Epithelial cell of alveolus of lung (primary cell): ENCODE data around the gene PRSS23. TPM values are rescaled to one million over a fixed set of nuclear protein-coding genes. Genes with fewer than 3 reads are reported as not detected.

ENCODE experiments used
- total RNA-seq: library from RNA; depleted of rRNA; stranded (reverse); fragments of >200 nt; gene quantifications from 2 replicates; pipeline ENCODE4 v1.2.1, GENCODE V29; 2015

PRSS23 gene, protein sequence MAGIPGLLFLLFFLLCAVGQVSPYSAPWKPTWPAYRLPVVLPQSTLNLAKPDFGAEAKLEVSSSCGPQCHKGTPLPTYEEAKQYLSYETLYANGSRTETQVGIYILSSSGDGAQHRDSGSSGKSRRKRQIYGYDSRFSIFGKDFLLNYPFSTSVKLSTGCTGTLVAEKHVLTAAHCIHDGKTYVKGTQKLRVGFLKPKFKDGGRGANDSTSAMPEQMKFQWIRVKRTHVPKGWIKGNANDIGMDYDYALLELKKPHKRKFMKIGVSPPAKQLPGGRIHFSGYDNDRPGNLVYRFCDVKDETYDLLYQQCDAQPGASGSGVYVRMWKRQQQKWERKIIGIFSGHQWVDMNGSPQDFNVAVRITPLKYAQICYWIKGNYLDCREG
- 16.6 and 44.5 TPM in 2 replicates for total RNA-seq

DNA sequence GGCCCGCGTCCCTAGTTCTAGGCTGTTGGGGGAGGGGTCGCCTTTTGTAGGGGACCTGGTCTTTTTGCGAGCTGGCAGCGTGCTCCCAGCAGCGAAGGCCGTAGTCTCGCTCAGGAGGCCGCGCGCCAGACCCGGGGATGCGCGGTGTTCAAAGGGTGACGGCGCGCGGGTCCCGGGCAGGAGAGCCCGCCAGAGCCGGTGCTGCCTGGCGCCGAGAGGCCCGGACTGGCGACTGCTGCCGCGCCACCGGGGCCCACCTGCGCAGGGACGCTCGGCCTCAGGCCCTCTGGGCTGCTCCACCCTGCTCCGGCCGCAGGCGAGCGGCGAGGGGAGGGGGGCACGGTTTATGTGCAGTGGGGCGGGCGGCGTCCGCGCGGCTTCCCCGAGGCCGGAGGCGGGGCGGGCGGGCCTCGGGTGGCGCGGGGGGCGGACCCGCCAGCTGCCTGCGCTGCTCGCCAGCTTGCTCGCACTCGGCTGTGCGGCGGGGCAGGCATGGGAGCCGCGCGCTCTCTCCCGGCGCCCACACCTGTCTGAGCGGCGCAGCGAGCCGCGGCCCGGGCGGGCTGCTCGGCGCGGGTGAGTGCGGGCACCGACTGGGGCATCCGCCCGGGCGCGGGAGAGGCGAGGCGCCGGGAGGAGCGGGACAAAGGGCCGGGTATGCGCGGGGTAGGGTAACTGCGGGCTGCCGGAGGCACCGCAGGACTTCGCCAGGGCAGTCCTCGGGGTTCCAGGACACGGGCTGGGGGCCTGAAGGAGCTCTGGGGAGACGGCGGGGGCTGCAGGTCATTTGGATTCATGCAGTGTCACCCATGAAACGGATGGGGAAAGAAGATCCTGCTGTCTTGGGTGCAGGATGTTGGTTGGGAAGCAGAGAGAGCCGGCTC, at the start of gene PRSS23:
PRSS23 (plus strand) TSS at position 467 of the 884 bp plus-strand sequence. CDS start 7,102 bp downstream, outside the sequence.

Other genes with a start within 250 kb of the PRSS23 start
- gene ME3, start 127.9 kb upstream of the PRSS23 start, total RNA-seq = 3.7 and 14.1 TPM in 2 replicates
- 5.8 and 9.5 TPM in 2 replicates for gene FZD4, start 154.9 kb downstream of the PRSS23 start, total RNA-seq
- 16.4 and 17.5 TPM in 2 replicates for gene TMEM135, start 237.4 kb downstream of the PRSS23 start, total RNA-seq